ENCODE results near the gene PINK1.
"Not testable (repeated sequence)": the region's sequence is repeated elsewhere in the genome, so short reads cannot be mapped to it uniquely, and the experiment has no call there.

The PINK1 gene

GRCh38 chr1:20644416-20644815 is 11.2 kb downstream of the PINK1 start:
- DNase-seq, result no peak

GRCh38 chr1:20645414-20645813 is 12.2 kb downstream of the PINK1 start:
- no peak for DNase-seq

- DNase-seq, result no peak
Observed at GRCh38 chr1:20648438-20648837, 15.2 kb downstream of the PINK1 start.

GRCh38 chr1:20648946-20649345 is 15.7 kb downstream of the PINK1 start:
- no peak for DNase-seq

- no peak for DNase-seq
Observed at GRCh38 chr1:20652300-20652699, 19.0 kb downstream of the PINK1 start.

- peak in 30 of 51 donors; percentile 4 to 82 (median 36) for DNase-seq
Observed at GRCh38 chr1:20654104-20654690, 20.9 kb downstream of the PINK1 start.

- DNase-seq, result no peak
Observed at GRCh38 chr1:20657024-20657423, 23.8 kb downstream of the PINK1 start.

GRCh38 chr1:20658166-20658915 is 25.1 kb downstream of the PINK1 start:
- DNase-seq, result no peak

- no peak for DNase-seq
Observed at GRCh38 chr1:20660363-20660762, 27.1 kb downstream of the PINK1 start.

- DNase-seq, result no peak
Observed at GRCh38 chr1:20660847-20661206, 27.6 kb downstream of the PINK1 start.

- DNase-seq, result peak; percentile 55 to 99 (median 95)
Observed at GRCh38 chr1:20661207-20662109, 28.2 kb downstream of the PINK1 start, which contains the start of gene DDOST. Gene DDOST (minus strand): TSS chr1:20661369. CDS start chr1:20661350, 19 bp downstream.

- DNase-seq, result no peak
Observed at GRCh38 chr1:20662110-20662475, 28.8 kb downstream of the PINK1 start.

- no peak for DNase-seq
Observed at GRCh38 chr1:20663365-20663764, 30.1 kb downstream of the PINK1 start.

GRCh38 chr1:20663969-20664715 is 30.9 kb downstream of the PINK1 start:
- no peak for DNase-seq

GRCh38 chr1:20665726-20666125 is 32.5 kb downstream of the PINK1 start:
- DNase-seq, result no peak

GRCh38 chr1:20666146-20666545 is 32.9 kb downstream of the PINK1 start:
- DNase-seq, result no peak

GRCh38 chr1:20666804-20667203 is 33.5 kb downstream of the PINK1 start:
- no peak for DNase-seq

- DNase-seq, result no peak
Observed at GRCh38 chr1:20668581-20668980, 35.3 kb downstream of the PINK1 start.

GRCh38 chr1:20670936-20671335 is 37.7 kb downstream of the PINK1 start:
- DNase-seq, result no peak

GRCh38 chr1:20672265-20672632 is 39.0 kb downstream of the PINK1 start:
- no peak for DNase-seq

- not testable (repeated sequence) for DNase-seq
Observed at GRCh38 chr1:20673626-20674025, 40.4 kb downstream of the PINK1 start.

GRCh38 chr1:20678599-20678998 is 45.3 kb downstream of the PINK1 start:
- no peak for DNase-seq

Measured in hypothalamus (tissue), 51 donors.